ENCODE results near the gene PID1. TPM values are rescaled to one million over a fixed set of nuclear protein-coding genes. Genes with fewer than 3 reads are reported as not detected.

Gene PID1
- total RNA-seq (2021) (not detected in 2 replicates), Bru-seq, nascent RNA (percentile 14 among the genes with signal in this experiment), BruChase-seq, experiment 1, labeled RNA remaining after a 2-hour chase (percentile 15 among the genes with signal in this experiment), BruChase-seq, experiment 2, labeled RNA remaining after a 6-hour chase (percentile 8 among the genes with signal in this experiment)
- long read RNA-seq = 0 reads

- H3K9me3 ChIP-seq (ENCODE audit: insufficient read depth, low read depth) = no peaks in the 10 kb centered on the region
- H4K20me1 ChIP-seq (ENCODE audit: insufficient read depth) = no peaks in the 10 kb centered on the region
- peak within 1 kb of the TSS; percentile 82 for H3K4me2 ChIP-seq
- H3K36me3 ChIP-seq (ENCODE audit: low read depth) = no peaks in the 10 kb centered on the region
- peaks cover 5% of the 10 kb centered on the region; the same call in 1 of the 2 replicates for H3K4me1 ChIP-seq (replicated peaks; ENCODE audit: insufficient read depth)
- peaks cover 18% of the 10 kb centered on the region for H3K27me3 ChIP-seq (ENCODE audit: insufficient read depth, low read depth)
- peak within 1 kb of the TSS; percentile 89 for H2AFZ ChIP-seq
- TF ChIP-seq, protein P1, sequence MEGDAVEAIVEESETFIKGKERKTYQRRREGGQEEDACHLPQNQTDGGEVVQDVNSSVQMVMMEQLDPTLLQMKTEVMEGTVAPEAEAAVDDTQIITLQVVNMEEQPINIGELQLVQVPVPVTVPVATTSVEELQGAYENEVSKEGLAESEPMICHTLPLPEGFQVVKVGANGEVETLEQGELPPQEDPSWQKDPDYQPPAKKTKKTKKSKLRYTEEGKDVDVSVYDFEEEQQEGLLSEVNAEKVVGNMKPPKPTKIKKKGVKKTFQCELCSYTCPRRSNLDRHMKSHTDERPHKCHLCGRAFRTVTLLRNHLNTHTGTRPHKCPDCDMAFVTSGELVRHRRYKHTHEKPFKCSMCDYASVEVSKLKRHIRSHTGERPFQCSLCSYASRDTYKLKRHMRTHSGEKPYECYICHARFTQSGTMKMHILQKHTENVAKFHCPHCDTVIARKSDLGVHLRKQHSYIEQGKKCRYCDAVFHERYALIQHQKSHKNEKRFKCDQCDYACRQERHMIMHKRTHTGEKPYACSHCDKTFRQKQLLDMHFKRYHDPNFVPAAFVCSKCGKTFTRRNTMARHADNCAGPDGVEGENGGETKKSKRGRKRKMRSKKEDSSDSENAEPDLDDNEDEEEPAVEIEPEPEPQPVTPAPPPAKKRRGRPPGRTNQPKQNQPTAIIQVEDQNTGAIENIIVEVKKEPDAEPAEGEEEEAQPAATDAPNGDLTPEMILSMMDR (conservative IDR thresholded peaks at IDR 0.05) = no peak
- TF ChIP-seq EZH2 (IDR thresholded peaks at IDR 0.05; ENCODE audit: low read depth) = no peak
- no peaks in the 10 kb centered on the region for H3F3A ChIP-seq (ENCODE audit: insufficient read depth, low read depth)
- ChIA-PET CTCF (no interaction called here), POLR2A (ENCODE audit: unreplicated experiment) (no interaction called here)
- BruUV-seq (replicated peaks) = no TSS peak
- H3K9me2 ChIP-seq (ENCODE audit: insufficient read depth) = no peaks in the 10 kb centered on the region
- intact Hi-C loops (cut with micrococcal nuclease; ENCODE audit: unreplicated experiment) = loop anchor here (5.0 kb wide), 2 partner anchors 317 to 1223 kb away; no protein-coding TSS in a partner anchor
- H3K4me3 ChIP-seq = peak within 1 kb of the TSS; percentile 61
- DNase-seq = no peak
- H3K27ac ChIP-seq = no peak within 1 kb of the TSS
- H3K79me2 ChIP-seq (ENCODE audit: low read depth) = no peaks in the 10 kb centered on the region
These were observed at the start of gene PID1 for GRCh38 chr2:229270551-229271410. PID1 (minus strand) TSS chr2:229271287; CDS start chr2:229271043, 244 bp downstream.

DNA sequence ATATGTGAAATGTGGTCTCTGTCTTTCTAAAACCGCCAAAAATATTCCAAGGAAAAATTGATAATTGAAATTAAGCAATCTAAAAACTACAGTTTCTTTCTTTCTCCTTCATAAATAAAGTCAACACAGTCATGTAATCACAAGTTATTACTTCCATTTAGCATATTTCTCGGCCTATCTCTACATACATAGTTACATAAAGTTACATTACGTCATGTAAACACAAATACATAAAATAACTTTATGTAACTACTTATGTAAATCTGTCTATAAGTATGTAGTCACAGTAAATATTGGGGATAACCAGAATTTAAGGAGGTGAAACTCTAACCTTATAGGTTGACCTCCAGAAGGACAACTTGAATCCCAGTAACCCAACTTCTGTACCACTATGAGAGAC, 48.5 kb upstream of the PID1 start:
- no peak overlapping the region for H3K4me2 ChIP-seq
- H3F3A ChIP-seq (ENCODE audit: insufficient read depth, low read depth) = no peaks in the 10 kb centered on the region
- H3K9me3 ChIP-seq (ENCODE audit: insufficient read depth, low read depth) = no peaks in the 10 kb centered on the region
- CTCF ChIA-PET = no interaction called here
- no peaks in the 10 kb centered on the region for H4K20me1 ChIP-seq (ENCODE audit: insufficient read depth)
- H2AFZ ChIP-seq = no peak overlapping the region
- H3K4me1 ChIP-seq (replicated peaks; ENCODE audit: insufficient read depth) = no peaks in the 10 kb centered on the region
- no peak for TF ChIP-seq EZH2 (IDR thresholded peaks at IDR 0.05; ENCODE audit: low read depth)
- TF ChIP-seq, protein P1 (conservative IDR thresholded peaks at IDR 0.05) = no peak
- DNase-seq = no peak
- H3K27ac ChIP-seq = no peak overlapping the region
- no peaks in the 10 kb centered on the region for H3K36me3 ChIP-seq (ENCODE audit: low read depth)
- H3K27me3 ChIP-seq (ENCODE audit: insufficient read depth, low read depth) = no peaks in the 10 kb centered on the region
- no peak overlapping the region for H3K4me3 ChIP-seq
- no TSS peak for BruUV-seq (replicated peaks)
- no peaks in the 10 kb centered on the region for H3K79me2 ChIP-seq (ENCODE audit: low read depth)
- POLR2A ChIA-PET (ENCODE audit: unreplicated experiment) = no interaction called here
- intact Hi-C loops (cut with micrococcal nuclease; ENCODE audit: unreplicated experiment) = no loop called here
- no peaks in the 10 kb centered on the region; the same call in 1 of the 2 replicates for H3K9me2 ChIP-seq (ENCODE audit: insufficient read depth)

DNA sequence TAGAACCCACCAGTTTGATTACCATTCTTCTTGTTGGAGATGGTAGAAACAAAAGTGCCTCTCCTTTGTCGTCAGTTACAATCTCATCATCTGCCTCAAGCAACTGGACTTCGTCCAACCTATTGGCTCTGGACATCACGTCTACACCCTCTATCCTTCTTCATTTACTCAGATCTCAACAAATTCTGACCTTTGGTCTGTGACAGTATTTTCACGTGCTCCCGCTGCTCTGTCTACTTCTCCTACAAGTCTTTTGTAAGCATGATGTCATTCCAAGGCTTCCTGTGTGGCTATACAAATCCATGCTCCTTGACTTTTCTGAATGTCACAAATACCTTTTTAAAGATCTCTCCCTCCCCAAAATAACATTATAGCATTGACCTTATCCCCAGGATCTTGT, 43.0 kb upstream of the PID1 start:
- H2AFZ ChIP-seq = no peak overlapping the region
- H3K9me3 ChIP-seq (ENCODE audit: insufficient read depth, low read depth) = no peaks in the 10 kb centered on the region
- no peaks in the 10 kb centered on the region; the same call in 1 of the 2 replicates for H3K9me2 ChIP-seq (ENCODE audit: insufficient read depth)
- no peaks in the 10 kb centered on the region for H3K27me3 ChIP-seq (ENCODE audit: insufficient read depth, low read depth)
- no TSS peak for BruUV-seq (replicated peaks)
- no peaks in the 10 kb centered on the region for H3K4me1 ChIP-seq (replicated peaks; ENCODE audit: insufficient read depth)
- H4K20me1 ChIP-seq (ENCODE audit: insufficient read depth) = no peaks in the 10 kb centered on the region
- no peak overlapping the region for H3K4me3 ChIP-seq
- DNase-seq = no peak
- intact Hi-C loops (cut with micrococcal nuclease; ENCODE audit: unreplicated experiment) = no loop called here
- no peak for TF ChIP-seq EZH2 (IDR thresholded peaks at IDR 0.05; ENCODE audit: low read depth)
- TF ChIP-seq, protein P1 (conservative IDR thresholded peaks at IDR 0.05) = no peak
- no peaks in the 10 kb centered on the region for H3K36me3 ChIP-seq (ENCODE audit: low read depth)
- no peak overlapping the region for H3K4me2 ChIP-seq
- ChIA-PET CTCF (no interaction called here), POLR2A (ENCODE audit: unreplicated experiment) (no interaction called here)
- H3K79me2 ChIP-seq (ENCODE audit: low read depth) = no peaks in the 10 kb centered on the region
- H3F3A ChIP-seq (ENCODE audit: insufficient read depth, low read depth) = no peaks in the 10 kb centered on the region
- no peak overlapping the region for H3K27ac ChIP-seq

All from PC-9 (cell line).